H9 (cell line): ENCODE results near the gene CCNQ. TPM values are rescaled to one million over a fixed set of nuclear protein-coding genes. Genes with fewer than 3 reads are reported as not detected.

Experiments used
- DNase-seq: peaks from one replicate; pipeline ENCODE4 v3.0.0-alpha.2; 2017
- H2AFZ ChIP-seq: one replicate; pipeline ENCODE4 v1.6.1; 2013; ENCODE audit warnings: mild to moderate bottlenecking, low read length, control low read depth, moderate library complexity
- H2AK5ac ChIP-seq: 2 replicates; pipeline ENCODE4 v1.6.1; 2013; ENCODE audit warnings: low read length, control low read depth, mixed read lengths; ENCODE audit not compliant: insufficient read length
- H2BK120ac ChIP-seq: one replicate; pipeline ENCODE4 v1.6.1; 2013; ENCODE audit warnings: low read depth, mild to moderate bottlenecking, low read length, control low read depth, inconsistent platforms; ENCODE audit not compliant: poor library complexity, severe bottlenecking
- H2BK12ac ChIP-seq: 2 replicates; pipeline ENCODE4 v1.6.1; 2013; ENCODE audit warnings: low read length, control low read depth, mixed read lengths, low read depth; ENCODE audit not compliant: insufficient read length
- H2BK15ac ChIP-seq: 2 replicates; pipeline ENCODE4 v1.6.1; 2013; ENCODE audit warnings: low read depth, low read length, control low read depth
- H2BK20ac ChIP-seq: one replicate; pipeline ENCODE4 v1.6.1; 2013; ENCODE audit warnings: low read depth, mild to moderate bottlenecking, low read length, control low read depth, inconsistent platforms; ENCODE audit not compliant: poor library complexity, severe bottlenecking
- H2BK5ac ChIP-seq: 2 replicates; pipeline ENCODE4 v1.6.1; 2013; ENCODE audit warnings: low read length, control low read depth, mixed read lengths; ENCODE audit not compliant: insufficient read length
- H3K14ac ChIP-seq: 2 replicates; pipeline ENCODE4 v1.6.1; 2013; ENCODE audit warnings: low read length, control low read depth; ENCODE audit not compliant: insufficient read depth
- H3K18ac ChIP-seq: 2 replicates; pipeline ENCODE4 v1.6.1; 2013; ENCODE audit warnings: low read depth, mild to moderate bottlenecking, mixed read lengths, low read length, control low read depth; ENCODE audit not compliant: insufficient read length
- H3K23ac ChIP-seq: 2 replicates; pipeline ENCODE4 v1.6.1; 2013; ENCODE audit warnings: low read length, control low read depth, mixed read lengths, low read depth; ENCODE audit not compliant: insufficient read length
- H3K23me2 ChIP-seq: 2 replicates; pipeline ENCODE4 v1.6.1; 2013; ENCODE audit warnings: low read depth, mild to moderate bottlenecking, mixed read lengths, low read length, control low read depth; ENCODE audit not compliant: insufficient read length, poor library complexity, severe bottlenecking
- H3K27ac ChIP-seq: 2 replicates; pipeline ENCODE4 v1.5.1; 2013; ENCODE audit warnings: low read length, control low read depth, mixed read lengths, low read depth; ENCODE audit not compliant: insufficient read length
- H3K27me3 ChIP-seq: 2 replicates; pipeline ENCODE4 v1.6.1; 2013; ENCODE audit warnings: low read length, control low read depth, inconsistent platforms; ENCODE audit not compliant: insufficient read depth
- H3K4ac ChIP-seq: 2 replicates; pipeline ENCODE4 v1.6.1; 2013; ENCODE audit warnings: low read depth, mild to moderate bottlenecking, control low read depth, inconsistent platforms, low read length, moderate library complexity
- H3K4me1 ChIP-seq: 2 replicates; pipeline ENCODE4 v1.6.1; 2013; ENCODE audit warnings: low read length, control low read depth, inconsistent platforms; ENCODE audit not compliant: insufficient read depth
- H3K4me2 ChIP-seq: 2 replicates; pipeline ENCODE4 v1.6.1; 2013; ENCODE audit warnings: low read length, control low read depth, mixed read lengths; ENCODE audit not compliant: insufficient read length, insufficient read depth
- H3K56ac ChIP-seq: 2 replicates; pipeline ENCODE4 v1.6.1; 2013; ENCODE audit warnings: low read depth, mild to moderate bottlenecking, mixed read lengths, low read length, control low read depth; ENCODE audit not compliant: insufficient read length
- H3K79me1 ChIP-seq: 2 replicates; pipeline ENCODE4 v1.6.1; 2013; ENCODE audit warnings: low read depth, mild to moderate bottlenecking, moderate library complexity, low read length, control low read depth, inconsistent platforms; ENCODE audit not compliant: insufficient read depth, poor library complexity, severe bottlenecking
- H3K79me2 ChIP-seq: 2 replicates; pipeline ENCODE4 v1.6.1; 2013; ENCODE audit warnings: low read length, control low read depth, inconsistent platforms; ENCODE audit not compliant: insufficient read depth
- H3K9ac ChIP-seq: 2 replicates; pipeline ENCODE4 v1.6.1; 2013; ENCODE audit warnings: low read length, control low read depth, mixed read lengths; ENCODE audit not compliant: insufficient read length; ENCODE audit errors: extremely low read depth
- H3K9me3 ChIP-seq: one replicate; pipeline ENCODE4 v1.6.1; 2013; ENCODE audit warnings: low read depth, low read length, inconsistent platforms; ENCODE audit not compliant: control insufficient read depth
- H3T11ph ChIP-seq: one replicate; pipeline ENCODE4 v1.6.1; 2013; ENCODE audit warnings: mild to moderate bottlenecking, low read length, control low read depth, inconsistent platforms
- H4K20me1 ChIP-seq: one replicate; pipeline ENCODE4 v1.6.1; 2013; ENCODE audit not compliant: control insufficient read depth, insufficient read length, insufficient read depth
- H4K5ac ChIP-seq: 2 replicates; pipeline ENCODE4 v1.6.1; 2013; ENCODE audit warnings: low read depth, mild to moderate bottlenecking, mixed read lengths, low read length, control low read depth; ENCODE audit not compliant: insufficient read length
- H4K8ac ChIP-seq: replicated peaks from 2 replicates; pipeline ENCODE4 v1.6.1; 2013; ENCODE audit warnings: low read length, control low read depth, mixed read lengths, low read depth; ENCODE audit not compliant: insufficient read length
- H4K91ac ChIP-seq: 2 replicates; pipeline ENCODE4 v1.6.1; 2013; ENCODE audit warnings: low read depth, mild to moderate bottlenecking, moderate library complexity, mixed read lengths, low read length, control low read depth; ENCODE audit not compliant: insufficient read length
- H3K27ac Mint-ChIP-seq, 3 experiments: 2 replicates in 2 of 3; 3 replicates in 1 of 3; pipeline ENCODE4 v1.8.0; 2020 to 2021; ENCODE audit warnings: mixed read lengths in 3 of 3, mild to moderate bottlenecking in 1 of 3, moderate library complexity in 1 of 3
- H3K27me3 Mint-ChIP-seq: 2 replicates; pipeline ENCODE4 v1.8.0; 2021; ENCODE audit warnings: low read depth, mild to moderate bottlenecking, moderate library complexity, mixed read lengths
- H3K36me3 Mint-ChIP-seq, 3 experiments: 2 replicates in 2 of 3; 3 replicates in 1 of 3; pipeline ENCODE4 v1.8.0; 2020 to 2021; ENCODE audit warnings: low read depth in 3 of 3, mixed read lengths in 3 of 3; ENCODE audit not compliant: insufficient read depth in 1 of 3
- H3K4me1 Mint-ChIP-seq, 2 experiments: 2 replicates each; pipeline ENCODE4 v1.8.0; 2020; ENCODE audit warnings: mixed read lengths in 2 of 2
- H3K4me3 Mint-ChIP-seq, 2 experiments: 2 replicates in 1 of 2; 3 replicates in 1 of 2; pipeline ENCODE4 v1.8.0; 2020 to 2021; ENCODE audit warnings: mild to moderate bottlenecking in 2 of 2, mixed read lengths in 2 of 2, moderate library complexity in 1 of 2
- H3K9me3 Mint-ChIP-seq, 2 experiments: 2 replicates in 1 of 2; 3 replicates in 1 of 2; pipeline ENCODE4 v1.8.0; 2020; ENCODE audit warnings: mild to moderate bottlenecking in 2 of 2, mixed read lengths in 2 of 2, moderate library complexity in 1 of 2
- WGBS: extraction: QIAGEN DNeasy Blood & Tissue Kit; methylation state at CpG from one replicate; pipeline ENCODE4 v1.1.7; 2013; ENCODE audit warnings: missing lambda C conversion rate, low lambda C conversion rate, mixed read lengths; ENCODE audit not compliant: insufficient read length; ENCODE audit errors: extremely low coverage; 5-methylcytosine and 5-hydroxymethylcytosine counted together
- total RNA-seq: library from RNA; stranded (reverse); gene quantifications from 2 replicates; pipeline ENCODE4 v1.2.1, GENCODE V29; 2021
- TF ChIP-seq, protein P1 (sequence below): fragments of 200-600 bp; sonication (generic); conservative IDR thresholded peaks from 3 replicates; pipeline ENCODE4 v1.8.0; 2021; ENCODE audit warnings: antibody characterized with exemption, mild to moderate bottlenecking

The CCNQ gene
- total RNA-seq, 1 experiment from 2014 or later: 18.4 TPM

DNA sequence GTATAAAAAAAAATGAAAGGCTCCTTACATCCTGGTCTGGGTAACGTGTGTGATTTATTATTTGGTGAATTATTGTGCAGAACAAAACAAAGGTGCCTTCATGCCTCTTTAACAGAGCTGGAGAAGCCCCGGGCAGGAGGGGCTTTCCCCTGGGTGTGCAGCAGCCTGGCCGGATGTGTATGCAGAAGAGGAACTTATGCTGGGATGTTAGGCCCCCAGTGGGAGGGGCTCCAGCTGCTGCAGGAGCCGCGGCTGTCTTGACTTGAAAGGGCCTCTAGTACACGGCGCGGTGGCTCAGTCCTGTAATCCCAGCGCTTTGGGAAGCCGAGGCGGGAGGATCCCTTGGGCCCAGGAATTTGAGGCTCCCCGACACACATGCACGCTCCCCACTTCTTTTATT, 16.0 kb downstream of the CCNQ start:
- Histone ChIP-seq H3T11ph (no peak overlapping the region), H3K79me1 (no peaks in the 10 kb centered on the region), H2AFZ (no peak overlapping the region), H2BK20ac (no peak overlapping the region), H3K23me2 (no peaks in the 10 kb centered on the region), H3K79me2 (no peaks in the 10 kb centered on the region), H2BK5ac (no peak overlapping the region), H4K5ac (no peak overlapping the region), H4K20me1 (no peaks in the 10 kb centered on the region), H3K14ac (no peak overlapping the region), H3K4me1 (no peaks in the 10 kb centered on the region), H2BK15ac (no peak overlapping the region), H4K91ac (no peak overlapping the region), H3K4me2 (no peak overlapping the region), H2BK12ac (no peak overlapping the region), H4K8ac (no peak overlapping the region), H3K4ac (no peak overlapping the region), H3K27me3 (no peaks in the 10 kb centered on the region; the same call in 1 of the 2 replicates), H3K9ac (no peak overlapping the region), H2AK5ac (no peak overlapping the region), H3K56ac (no peak overlapping the region), H3K18ac (no peak overlapping the region), H3K9me3 (peaks cover 47% of the 10 kb centered on the region), H3K27ac (no peak overlapping the region), H3K23ac (no peak overlapping the region), H2BK120ac (no peak overlapping the region)
- TF ChIP-seq, protein P1, sequence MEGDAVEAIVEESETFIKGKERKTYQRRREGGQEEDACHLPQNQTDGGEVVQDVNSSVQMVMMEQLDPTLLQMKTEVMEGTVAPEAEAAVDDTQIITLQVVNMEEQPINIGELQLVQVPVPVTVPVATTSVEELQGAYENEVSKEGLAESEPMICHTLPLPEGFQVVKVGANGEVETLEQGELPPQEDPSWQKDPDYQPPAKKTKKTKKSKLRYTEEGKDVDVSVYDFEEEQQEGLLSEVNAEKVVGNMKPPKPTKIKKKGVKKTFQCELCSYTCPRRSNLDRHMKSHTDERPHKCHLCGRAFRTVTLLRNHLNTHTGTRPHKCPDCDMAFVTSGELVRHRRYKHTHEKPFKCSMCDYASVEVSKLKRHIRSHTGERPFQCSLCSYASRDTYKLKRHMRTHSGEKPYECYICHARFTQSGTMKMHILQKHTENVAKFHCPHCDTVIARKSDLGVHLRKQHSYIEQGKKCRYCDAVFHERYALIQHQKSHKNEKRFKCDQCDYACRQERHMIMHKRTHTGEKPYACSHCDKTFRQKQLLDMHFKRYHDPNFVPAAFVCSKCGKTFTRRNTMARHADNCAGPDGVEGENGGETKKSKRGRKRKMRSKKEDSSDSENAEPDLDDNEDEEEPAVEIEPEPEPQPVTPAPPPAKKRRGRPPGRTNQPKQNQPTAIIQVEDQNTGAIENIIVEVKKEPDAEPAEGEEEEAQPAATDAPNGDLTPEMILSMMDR: no peak
- WGBS: no CpG with 5 or more reads among the region's 13 CpGs
- Mint-ChIP-seq H3K27ac (no peak overlapping the region), H3K4me1 (peaks cover 10 to 18% of the 10 kb centered on the region in 2 experiments), H3K36me3 (peaks cover 7 to 12% (median 10%) of the 10 kb centered on the region in 3 experiments), H3K9me3 (peaks cover 81 to 92% of the 10 kb centered on the region in 2 experiments), H3K4me3 (no peak overlapping the region; a peak in 1 of 5 replicates), H3K27me3 (peaks cover 23% of the 10 kb centered on the region)
- DNase-seq: no peak
